ENCODE data around the gene PBRM1.

PBRM1 gene

GRCh38 chr3:52524752-52525679, 160.7 kb downstream of the PBRM1 start:
- no peak for DNase-seq (ENCODE audit: low read depth in 2 of 2)

GRCh38 chr3:52524258-52524751, 161.4 kb downstream of the PBRM1 start:
- DNase-seq (ENCODE audit: low read depth in 2 of 2): no peak

GRCh38 chr3:52523386-52524257, 162.1 kb downstream of the PBRM1 start:
- no peak for DNase-seq (ENCODE audit: low read depth in 2 of 2)

GRCh38 chr3:52522651-52523251, 163.0 kb downstream of the PBRM1 start:
- no peak for DNase-seq (ENCODE audit: low read depth in 2 of 2)

- no peak for DNase-seq (ENCODE audit: low read depth in 2 of 2)
Measured at GRCh38 chr3:52521881-52522650, 163.6 kb downstream of the PBRM1 start.

- DNase-seq (ENCODE audit: low read depth in 2 of 2): no peak
Measured at GRCh38 chr3:52521488-52521824, 164.3 kb downstream of the PBRM1 start.

- DNase-seq (ENCODE audit: low read depth in 2 of 2): no peak
Measured at GRCh38 chr3:52520716-52521487, 164.8 kb downstream of the PBRM1 start.

GRCh38 chr3:52520141-52520667, 165.5 kb downstream of the PBRM1 start:
- no peak for DNase-seq (ENCODE audit: low read depth in 2 of 2)

- DNase-seq (ENCODE audit: low read depth in 2 of 2): no peak
Measured at GRCh38 chr3:52519445-52520140, 166.1 kb downstream of the PBRM1 start.

- DNase-seq (ENCODE audit: low read depth in 2 of 2): no peak
Measured at GRCh38 chr3:52518723-52519444, 166.8 kb downstream of the PBRM1 start.

- no peak for DNase-seq (ENCODE audit: low read depth in 2 of 2)
Measured at GRCh38 chr3:52517796-52518722, 167.7 kb downstream of the PBRM1 start.

- no peak for DNase-seq (ENCODE audit: low read depth in 2 of 2)
Measured at GRCh38 chr3:52516509-52517195, 169.1 kb downstream of the PBRM1 start.

- no peak for DNase-seq (ENCODE audit: low read depth in 2 of 2)
Measured at GRCh38 chr3:52515192-52515591, 170.5 kb downstream of the PBRM1 start.

GRCh38 chr3:52514576-52514975, 171.1 kb downstream of the PBRM1 start:
- DNase-seq (ENCODE audit: low read depth in 2 of 2): no peak

- DNase-seq (ENCODE audit: low read depth in 2 of 2): no peak
Measured at GRCh38 chr3:52513281-52513680, 172.4 kb downstream of the PBRM1 start.

GRCh38 chr3:52512727-52513126, 173.0 kb downstream of the PBRM1 start:
- no peak for DNase-seq (ENCODE audit: low read depth in 2 of 2)

- DNase-seq (ENCODE audit: low read depth in 2 of 2): no peak
Measured at GRCh38 chr3:52512105-52512504, 173.6 kb downstream of the PBRM1 start.

Data from stimulated activated CD4-positive, alpha-beta T cell treated with anti-CD3 and anti-CD28 coated beads, Interleukin-1b, Interleukin-23, amount 100 ng/mL, for 1 hour (primary cell).